ENCODE results near the gene SMIM38. TPM values are rescaled to one million over a fixed set of nuclear protein-coding genes. Genes with fewer than 3 reads are reported as not detected.

Gene SMIM38
- total RNA-seq, 4 donors from 2014 or later, result 0.13 to 1.8 (median 0.98) TPM

DNA sequence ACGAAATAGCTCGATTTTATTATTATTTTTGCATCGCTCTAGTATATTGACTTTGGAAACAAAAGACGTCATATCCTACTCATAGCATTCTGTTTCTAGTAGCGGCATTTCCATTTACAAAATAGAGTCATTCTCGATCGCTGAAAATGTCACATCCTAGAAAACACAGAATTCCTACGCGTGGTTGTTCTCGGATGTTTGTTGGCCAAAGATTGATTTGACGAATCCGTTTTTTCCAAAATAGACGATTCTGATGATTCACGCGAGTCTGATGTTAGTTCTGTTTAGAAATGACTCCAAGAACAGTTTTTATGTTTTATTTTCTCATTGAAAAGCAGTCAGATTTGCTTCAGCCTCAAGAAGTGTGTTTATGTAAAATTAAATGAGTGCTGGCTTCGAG, 47.6 kb downstream of the SMIM38 start:
- TF ChIP-seq, protein P1, sequence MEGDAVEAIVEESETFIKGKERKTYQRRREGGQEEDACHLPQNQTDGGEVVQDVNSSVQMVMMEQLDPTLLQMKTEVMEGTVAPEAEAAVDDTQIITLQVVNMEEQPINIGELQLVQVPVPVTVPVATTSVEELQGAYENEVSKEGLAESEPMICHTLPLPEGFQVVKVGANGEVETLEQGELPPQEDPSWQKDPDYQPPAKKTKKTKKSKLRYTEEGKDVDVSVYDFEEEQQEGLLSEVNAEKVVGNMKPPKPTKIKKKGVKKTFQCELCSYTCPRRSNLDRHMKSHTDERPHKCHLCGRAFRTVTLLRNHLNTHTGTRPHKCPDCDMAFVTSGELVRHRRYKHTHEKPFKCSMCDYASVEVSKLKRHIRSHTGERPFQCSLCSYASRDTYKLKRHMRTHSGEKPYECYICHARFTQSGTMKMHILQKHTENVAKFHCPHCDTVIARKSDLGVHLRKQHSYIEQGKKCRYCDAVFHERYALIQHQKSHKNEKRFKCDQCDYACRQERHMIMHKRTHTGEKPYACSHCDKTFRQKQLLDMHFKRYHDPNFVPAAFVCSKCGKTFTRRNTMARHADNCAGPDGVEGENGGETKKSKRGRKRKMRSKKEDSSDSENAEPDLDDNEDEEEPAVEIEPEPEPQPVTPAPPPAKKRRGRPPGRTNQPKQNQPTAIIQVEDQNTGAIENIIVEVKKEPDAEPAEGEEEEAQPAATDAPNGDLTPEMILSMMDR (IDR thresholded peaks at IDR 0.05), result no peak
- no peak for TF ChIP-seq POLR2A (IDR thresholded peaks at IDR 0.05)
- intact Hi-C loops (cut with DNase I; ENCODE audit: low total_unique reads), result no loop called here
- 92% methylated on average over 16 of the region's 16 CpGs for WGBS, 2 donors
- no peak for DNase-seq (ENCODE audit: low spot score in 2 of 2)
- no peak overlapping the region for H3K4me3 ChIP-seq (ENCODE audit: low read depth, poor library complexity, severe bottlenecking)

DNA sequence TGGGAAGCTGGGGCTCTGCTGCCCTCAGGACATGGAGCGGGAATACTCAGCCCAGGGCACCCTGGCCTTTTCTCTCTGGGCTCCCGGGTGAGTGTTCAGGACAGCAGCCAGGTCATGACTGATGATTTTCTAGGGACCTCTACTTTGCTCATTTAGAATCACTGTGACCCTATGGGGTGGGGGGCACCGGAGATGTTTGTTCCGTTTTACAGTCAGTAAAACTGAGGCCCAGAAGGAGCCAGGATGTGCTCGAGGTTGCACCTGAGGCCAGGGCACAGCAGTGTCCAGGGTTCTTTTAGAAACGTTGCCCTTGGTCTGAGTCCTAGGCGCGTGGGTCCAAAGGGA, 48.1 kb downstream of the SMIM38 start:
- WGBS, 2 donors, result 86 to 90% methylated on average over 8 of the region's 8 CpGs
- TF ChIP-seq, protein P1 (IDR thresholded peaks at IDR 0.05), result no peak
- TF ChIP-seq POLR2A (IDR thresholded peaks at IDR 0.05), result no peak
- intact Hi-C loops (cut with DNase I; ENCODE audit: low total_unique reads), result no loop called here
- peak in 1 of 2 donors; percentile 58 for DNase-seq (ENCODE audit: low spot score in 2 of 2)
- no peak overlapping the region for H3K4me3 ChIP-seq (ENCODE audit: low read depth, poor library complexity, severe bottlenecking)

DNA sequence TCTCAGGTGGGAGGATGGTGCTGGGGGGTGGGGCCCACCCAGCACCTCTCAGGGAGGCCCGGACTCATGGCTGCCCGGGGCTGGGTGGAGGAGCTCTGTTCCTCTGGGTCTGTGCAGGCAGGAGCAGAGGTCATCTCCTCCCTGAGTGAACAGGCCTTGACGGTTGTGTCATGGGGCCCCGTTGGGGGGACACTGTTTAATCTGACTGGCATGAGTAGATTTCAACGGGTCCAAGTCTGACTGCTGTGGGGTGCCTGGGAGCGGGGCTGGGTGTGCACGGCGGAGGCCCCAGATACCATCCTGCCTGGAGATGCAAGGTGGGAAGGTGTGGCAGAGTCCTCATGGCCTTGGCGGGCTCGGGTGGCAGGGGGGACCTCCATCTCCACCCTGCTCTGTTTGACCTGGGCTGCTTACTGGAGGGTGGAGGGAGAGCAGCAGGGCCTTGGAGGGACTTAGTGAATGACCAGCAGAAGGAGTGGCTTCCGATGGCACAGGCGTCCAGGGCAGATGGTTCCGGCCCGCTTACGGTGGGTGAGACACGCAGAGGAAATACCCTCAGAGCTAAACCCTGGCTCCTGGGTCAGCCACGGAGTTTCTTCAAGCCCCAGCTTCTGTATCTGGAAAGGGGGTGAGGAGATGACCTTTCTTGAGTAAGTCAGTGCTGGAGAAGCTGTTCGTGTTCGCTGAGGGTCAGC, 48.7 kb downstream of the SMIM38 start:
- intact Hi-C loops (cut with DNase I; ENCODE audit: low total_unique reads), result no loop called here
- 88 to 91% methylated on average over 19 of the region's 19 CpGs for WGBS, 2 donors
- peak in 1 of 2 donors; percentile 78 for DNase-seq (ENCODE audit: low spot score in 2 of 2)
- H3K4me3 ChIP-seq (ENCODE audit: low read depth, poor library complexity, severe bottlenecking), result no peak overlapping the region
- no peak for TF ChIP-seq POLR2A (IDR thresholded peaks at IDR 0.05)
- TF ChIP-seq, protein P1 (IDR thresholded peaks at IDR 0.05), result no peak

DNA sequence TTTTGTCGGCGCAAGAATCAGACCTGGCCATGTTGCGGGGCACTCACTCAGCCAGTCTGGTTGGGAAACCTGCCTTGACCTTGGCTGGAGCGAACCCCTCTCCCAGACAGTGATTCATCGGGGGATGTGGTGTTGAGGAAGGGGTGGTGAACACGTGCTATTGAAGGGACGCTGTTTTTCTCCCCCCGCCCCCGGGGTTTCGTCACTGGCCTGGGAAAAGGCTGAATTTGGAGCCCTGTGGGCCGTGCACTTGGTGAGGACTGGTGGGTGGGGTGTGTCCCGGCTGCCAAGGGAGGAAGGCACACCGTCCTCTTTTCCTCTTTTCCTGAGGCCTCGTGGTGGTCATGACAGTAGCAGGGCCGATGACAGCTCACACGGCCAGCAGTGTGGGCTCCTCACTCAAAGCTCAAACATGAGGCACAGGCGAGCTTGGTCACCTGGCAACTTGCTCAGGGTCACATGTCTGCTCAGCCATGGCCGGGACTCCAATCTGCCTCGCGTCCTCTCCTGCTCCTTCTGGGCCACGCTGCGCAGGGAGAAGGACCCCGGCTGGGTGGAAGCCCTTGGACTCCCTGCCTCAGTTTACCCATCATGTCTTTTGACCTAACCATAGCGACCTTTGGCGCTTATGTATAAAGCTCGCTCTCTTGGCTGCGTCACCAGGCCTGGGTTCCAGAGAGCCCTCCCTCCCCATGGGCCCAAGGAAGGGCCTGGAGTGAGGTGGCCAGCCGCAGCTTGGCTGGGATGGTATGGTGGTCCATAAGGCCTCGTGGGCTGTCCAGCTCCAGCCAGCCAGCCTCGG, 49.4 kb downstream of the SMIM38 start:
- DNase-seq (ENCODE audit: low spot score in 2 of 2), result peak in 1 of 2 donors; percentile 74
- no peak overlapping the region for H3K4me3 ChIP-seq (ENCODE audit: low read depth, poor library complexity, severe bottlenecking)
- 89 to 91% methylated on average over 29 to 30 of the region's 30 CpGs for WGBS, 2 donors
- intact Hi-C loops (cut with DNase I; ENCODE audit: low total_unique reads), result no loop called here
- TF ChIP-seq, protein P1 (IDR thresholded peaks at IDR 0.05), result no peak
- no peak for TF ChIP-seq POLR2A (IDR thresholded peaks at IDR 0.05)

Other genes starting within 250 kb of the SMIM38 start
- gene MRGPRD, start 174.9 kb upstream of the SMIM38 start, total RNA-seq, result not detected
- gene MRGPRF, start 142.7 kb upstream of the SMIM38 start, total RNA-seq, result 10 to 100 TPM in 2 of 4 donors, 1 to 10 TPM in 1, under 1 TPM in 1; 0.84 to 11.0 (median 7.3) TPM
- 10 to 100 TPM; 12.7 to 16.9 (median 14.2) TPM for gene TPCN2, start 107.0 kb upstream of the SMIM38 start, total RNA-seq
- 10 to 100 TPM; 13.9 to 32.9 (median 25.8) TPM for gene MYEOV, start 138.2 kb downstream of the SMIM38 start, total RNA-seq

All from lower leg skin (tissue), 4 donors.